ENCODE measurements around the gene PCDHGA6. TPM values are rescaled to one million over a fixed set of nuclear protein-coding genes. Genes with fewer than 3 reads are reported as not detected.
"Not testable (repeated sequence)": the region's sequence is repeated elsewhere in the genome, so short reads cannot be mapped to it uniquely, and the experiment has no call there.

Gene PCDHGA6
- total RNA-seq, 1 experiment from 2014 or later, result 1.3 TPM

DNA sequence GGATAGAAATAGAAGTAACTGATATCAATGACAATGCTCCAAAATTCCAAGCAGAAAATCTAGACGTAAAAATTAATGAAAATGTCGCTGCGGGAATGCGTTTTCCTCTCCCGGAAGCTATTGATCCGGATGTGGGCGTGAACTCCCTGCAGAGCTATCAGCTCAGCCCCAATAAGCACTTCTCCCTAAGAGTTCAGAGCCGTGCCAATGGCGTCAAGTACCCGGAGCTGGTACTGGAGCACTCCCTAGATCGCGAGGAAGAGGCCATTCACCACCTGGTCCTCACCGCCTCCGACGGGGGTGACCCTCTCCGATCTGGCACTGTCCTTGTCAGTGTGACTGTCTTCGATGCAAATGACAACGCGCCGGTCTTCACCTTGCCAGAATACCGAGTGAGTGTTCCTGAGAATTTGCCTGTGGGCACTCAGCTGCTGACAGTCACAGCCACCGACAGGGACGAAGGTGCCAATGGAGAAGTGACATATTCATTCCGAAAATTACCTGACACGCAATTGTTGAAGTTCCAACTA, 39.9 kb downstream of the PCDHGA6 start:
- ChIA-PET CTCF (no interaction called here), POLR2A (ENCODE audit: unreplicated experiment) (no interaction called here)
- 0 out of 2 replicates have a peak, but pooled peaks cover 4% of the 10 kb centered on the region for H3K9me3 ChIP-seq (ENCODE audit: low read length)
- H3K9me2 ChIP-seq (replicated peaks; ENCODE audit: low read length), result no peaks in the 10 kb centered on the region
- BruUV-seq (replicated peaks), result no TSS peak
- H3K27me3 ChIP-seq (ENCODE audit: low read length), result no peaks in the 10 kb centered on the region
- H3K4me2 ChIP-seq (ENCODE audit: low read length), result no peak overlapping the region
- ATAC-seq (no peak), DNase-seq (no peak)
- H3K79me2 ChIP-seq (ENCODE audit: low read length), result no peaks in the 10 kb centered on the region
- no peaks in the 10 kb centered on the region for H3K4me1 ChIP-seq (ENCODE audit: insufficient read depth, low read length)
- H3K36me3 ChIP-seq (ENCODE audit: low read depth, low read length), result peaks cover 6% of the 10 kb centered on the region; the same call in 1 of the 2 replicates
- H3K4me3 ChIP-seq (ENCODE audit: low read length), result no peak overlapping the region
- no peak overlapping the region for H2AFZ ChIP-seq (ENCODE audit: low read length)
- TF ChIP-seq CTCF (conservative IDR thresholded peaks at IDR 0.05; ENCODE audit: low read depth, low read length) (no peak), EZH2phosphoT487 (IDR thresholded peaks at IDR 0.05; ENCODE audit: borderline replicate concordance, low read length) (no peak), EZH2 (IDR thresholded peaks at IDR 0.05; ENCODE audit: low read length, unreplicated experiment) (no peak)
- intact Hi-C loops (cut with micrococcal nuclease), result no loop called here
- no peak overlapping the region for H3K27ac ChIP-seq (ENCODE audit: low read length)
- H4K20me1 ChIP-seq (ENCODE audit: low read length), result no peaks in the 10 kb centered on the region
- no peaks in the 10 kb centered on the region for H3F3A ChIP-seq (ENCODE audit: low read length, unreplicated experiment)
- no peak overlapping the region for H3K9ac ChIP-seq (ENCODE audit: low read length)

GRCh38 chr5:141414548-141415274, 41.0 kb downstream of the PCDHGA6 start:
- DNase-seq; H3K4me3 ChIP-seq (ENCODE audit: low read length); H3K4me1 ChIP-seq (ENCODE audit: insufficient read depth, low read length); H4K20me1 ChIP-seq (ENCODE audit: low read length); H3K27ac ChIP-seq (ENCODE audit: low read length); H3K9me3 ChIP-seq (ENCODE audit: low read length); POLR2A ChIA-PET (ENCODE audit: unreplicated experiment); ATAC-seq; H3K9me2 ChIP-seq (replicated peaks; ENCODE audit: low read length); H2AFZ ChIP-seq (ENCODE audit: low read length); H3K27me3 ChIP-seq (ENCODE audit: low read length); BruUV-seq (replicated peaks); H3F3A ChIP-seq (ENCODE audit: low read length, unreplicated experiment); H3K4me2 ChIP-seq (ENCODE audit: low read length); H3K36me3 ChIP-seq (ENCODE audit: low read depth, low read length); H3K9ac ChIP-seq (ENCODE audit: low read length); H3K79me2 ChIP-seq (ENCODE audit: low read length); CTCF ChIA-PET; intact Hi-C loops (cut with micrococcal nuclease): not testable (repeated sequence)

GRCh38 chr5:141415275-141415618, 41.6 kb downstream of the PCDHGA6 start:
- H3K27me3 ChIP-seq (ENCODE audit: low read length); CTCF ChIA-PET; BruUV-seq (replicated peaks); H3K9me2 ChIP-seq (replicated peaks; ENCODE audit: low read length); DNase-seq; H2AFZ ChIP-seq (ENCODE audit: low read length); H3K4me3 ChIP-seq (ENCODE audit: low read length); H3K27ac ChIP-seq (ENCODE audit: low read length); H3K79me2 ChIP-seq (ENCODE audit: low read length); intact Hi-C loops (cut with micrococcal nuclease); POLR2A ChIA-PET (ENCODE audit: unreplicated experiment); H3K9ac ChIP-seq (ENCODE audit: low read length); H3K9me3 ChIP-seq (ENCODE audit: low read length); H3K36me3 ChIP-seq (ENCODE audit: low read depth, low read length); ATAC-seq; H3K4me2 ChIP-seq (ENCODE audit: low read length); H4K20me1 ChIP-seq (ENCODE audit: low read length); H3F3A ChIP-seq (ENCODE audit: low read length, unreplicated experiment); H3K4me1 ChIP-seq (ENCODE audit: insufficient read depth, low read length): not testable (repeated sequence)

GRCh38 chr5:141417494-141418172, 43.9 kb downstream of the PCDHGA6 start, which contains the start of gene PCDHGB7:
PCDHGB7 (plus strand) TSS chr5:141417677; CDS start chr5:141417860, 183 bp downstream.
- H3K9me2 ChIP-seq (replicated peaks; ENCODE audit: low read length); ATAC-seq; POLR2A ChIA-PET (ENCODE audit: unreplicated experiment); DNase-seq; BruUV-seq (replicated peaks); H3K27me3 ChIP-seq (ENCODE audit: low read length); H3K9ac ChIP-seq (ENCODE audit: low read length); H3K9me3 ChIP-seq (ENCODE audit: low read length); H3K27ac ChIP-seq (ENCODE audit: low read length); H4K20me1 ChIP-seq (ENCODE audit: low read length); intact Hi-C loops (cut with micrococcal nuclease); H3K36me3 ChIP-seq (ENCODE audit: low read depth, low read length); H3K4me3 ChIP-seq (ENCODE audit: low read length); H2AFZ ChIP-seq (ENCODE audit: low read length); H3K4me1 ChIP-seq (ENCODE audit: insufficient read depth, low read length); H3K79me2 ChIP-seq (ENCODE audit: low read length); H3K4me2 ChIP-seq (ENCODE audit: low read length); H3F3A ChIP-seq (ENCODE audit: low read length, unreplicated experiment); CTCF ChIA-PET: not testable (repeated sequence)

Data from PC-3 (cell line).